IPS-18c (cell line): ENCODE data around the gene RNU1-4.
"Not testable (repeated sequence)": the region's sequence is repeated elsewhere in the genome, so short reads cannot be mapped to it uniquely, and the experiment has no call there.

Source experiments
- H3K4me3 ChIP-seq: 2 replicates; pipeline ENCODE4 v1.7.0; 2013; ENCODE audit warnings: low read depth, mild to moderate bottlenecking, low read length, moderate library complexity; ENCODE audit not compliant: insufficient read depth
- H3K9me3 ChIP-seq: one replicate; pipeline ENCODE4 v1.6.1; 2013; ENCODE audit warnings: mild to moderate bottlenecking, low read length, moderate library complexity; ENCODE audit not compliant: control insufficient read depth, insufficient read depth

Gene RNU1-4

GRCh38 chr1:16706302-16706701 is 34.0 kb upstream of the RNU1-4 start:
- H3K9me3 ChIP-seq, H3K4me3 ChIP-seq: not testable (repeated sequence)

- H3K4me3 ChIP-seq: peak overlapping the region; percentile 24; the same call in 1 of the 2 replicates
- not testable (repeated sequence) for H3K9me3 ChIP-seq
These were observed 32.9 kb upstream of the RNU1-4 start for GRCh38 chr1:16707130-16708093.

DNA sequence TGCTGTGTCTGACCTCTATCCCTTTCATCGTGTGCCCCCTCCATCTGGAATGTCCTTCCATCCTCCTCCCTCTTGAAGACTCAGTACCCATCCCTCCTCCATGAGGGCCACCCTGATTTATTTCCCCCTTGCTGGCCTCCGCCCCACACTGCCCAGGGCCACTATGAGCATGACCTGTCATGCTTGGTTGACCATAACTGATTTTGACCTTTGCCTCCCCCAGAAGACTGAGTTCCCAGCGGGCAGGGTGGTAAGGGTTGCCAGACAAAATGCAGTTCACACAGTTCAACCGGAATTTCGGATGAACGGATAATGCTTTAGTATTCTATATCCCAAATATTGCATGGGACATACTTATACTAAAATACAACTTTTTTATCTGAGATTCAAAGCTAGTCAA is 31.6 kb upstream of the RNU1-4 start:
- H3K9me3 ChIP-seq, H3K4me3 ChIP-seq: not testable (repeated sequence)

- H3K4me3 ChIP-seq, H3K9me3 ChIP-seq: not testable (repeated sequence)
These were observed 30.6 kb upstream of the RNU1-4 start for GRCh38 chr1:16709659-16710087.

- H3K9me3 ChIP-seq, H3K4me3 ChIP-seq: not testable (repeated sequence)
These were observed 29.7 kb upstream of the RNU1-4 start for GRCh38 chr1:16710618-16711017.

GRCh38 chr1:16712131-16712530 is 28.2 kb upstream of the RNU1-4 start:
- not testable (repeated sequence) for H3K9me3 ChIP-seq, H3K4me3 ChIP-seq

- not testable (repeated sequence) for H3K9me3 ChIP-seq, H3K4me3 ChIP-seq
These were observed 27.7 kb upstream of the RNU1-4 start for GRCh38 chr1:16712582-16712981.

DNA sequence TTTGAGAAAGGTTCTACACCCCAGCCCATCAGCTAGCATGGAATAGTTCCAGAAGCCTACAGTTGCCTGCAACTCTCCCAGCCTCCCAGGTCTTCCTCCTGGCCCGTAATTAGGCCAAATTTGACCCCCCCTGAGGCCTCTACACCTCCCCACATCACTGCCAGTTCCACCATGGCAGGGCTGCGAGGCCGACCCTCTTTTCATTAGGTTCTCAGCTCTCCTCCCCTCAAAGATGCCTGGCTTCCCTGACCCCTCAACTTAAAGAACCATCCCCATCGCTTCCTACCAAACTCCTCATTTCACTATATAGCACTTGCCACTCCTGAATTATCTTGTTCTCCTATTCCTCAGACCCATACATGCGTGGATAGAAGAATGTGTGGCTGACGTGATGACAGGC is 27.3 kb upstream of the RNU1-4 start:
- H3K9me3 ChIP-seq, H3K4me3 ChIP-seq: not testable (repeated sequence)

GRCh38 chr1:16713480-16713879 is 26.8 kb upstream of the RNU1-4 start:
- not testable (repeated sequence) for H3K4me3 ChIP-seq, H3K9me3 ChIP-seq

GRCh38 chr1:16716691-16717335 is 23.5 kb upstream of the RNU1-4 start:
- Histone ChIP-seq H3K4me3 (no peak overlapping the region), H3K9me3 (no peaks in the 10 kb centered on the region)

- H3K4me3 ChIP-seq: no peak overlapping the region
- H3K9me3 ChIP-seq: no peaks in the 10 kb centered on the region
These were observed 22.8 kb upstream of the RNU1-4 start for GRCh38 chr1:16717336-16718098.

DNA sequence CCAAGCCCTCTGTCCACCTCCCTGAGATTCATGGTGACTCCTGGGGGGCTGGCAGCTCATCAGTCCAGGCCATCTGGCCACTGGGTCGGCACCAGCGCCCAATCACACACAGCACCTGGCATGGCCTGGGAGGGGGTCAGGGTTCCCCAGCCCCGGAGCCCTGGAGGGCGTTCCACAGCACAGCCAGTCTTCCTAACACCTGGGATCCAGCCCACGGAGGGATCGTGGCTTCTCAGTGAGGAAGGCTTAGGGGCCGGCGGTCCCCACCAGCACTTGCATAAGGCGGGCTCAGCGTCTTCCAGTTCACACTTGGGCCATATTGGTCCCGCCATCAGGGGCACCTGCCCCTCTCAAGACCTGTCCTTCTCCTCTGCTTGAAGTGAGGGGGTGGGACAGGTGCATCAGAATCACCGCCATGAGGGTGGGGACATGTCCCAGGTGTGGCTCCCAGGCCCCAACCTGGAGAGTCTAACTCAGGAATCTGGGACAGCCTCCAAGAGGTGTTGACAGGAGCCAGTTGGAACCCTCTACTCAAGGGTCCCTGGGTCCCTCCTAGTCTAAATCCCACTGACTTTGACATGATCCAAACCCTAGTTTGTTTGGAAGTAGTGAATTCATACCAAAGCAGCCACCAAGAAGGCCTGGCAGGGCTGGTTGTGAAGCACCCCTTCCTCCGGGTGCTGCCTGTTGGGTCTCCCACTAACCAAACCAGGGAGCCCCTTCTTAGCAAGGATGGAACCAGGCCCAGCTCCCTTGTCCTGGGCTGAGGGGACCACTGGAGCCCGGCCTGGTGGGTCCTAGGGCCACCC is 22.0 kb upstream of the RNU1-4 start:
- H3K9me3 ChIP-seq, H3K4me3 ChIP-seq: not testable (repeated sequence)

- Histone ChIP-seq H3K9me3 (no peaks in the 10 kb centered on the region), H3K4me3 (no peak overlapping the region)
These were observed 21.3 kb upstream of the RNU1-4 start for GRCh38 chr1:16718908-16719533.

DNA sequence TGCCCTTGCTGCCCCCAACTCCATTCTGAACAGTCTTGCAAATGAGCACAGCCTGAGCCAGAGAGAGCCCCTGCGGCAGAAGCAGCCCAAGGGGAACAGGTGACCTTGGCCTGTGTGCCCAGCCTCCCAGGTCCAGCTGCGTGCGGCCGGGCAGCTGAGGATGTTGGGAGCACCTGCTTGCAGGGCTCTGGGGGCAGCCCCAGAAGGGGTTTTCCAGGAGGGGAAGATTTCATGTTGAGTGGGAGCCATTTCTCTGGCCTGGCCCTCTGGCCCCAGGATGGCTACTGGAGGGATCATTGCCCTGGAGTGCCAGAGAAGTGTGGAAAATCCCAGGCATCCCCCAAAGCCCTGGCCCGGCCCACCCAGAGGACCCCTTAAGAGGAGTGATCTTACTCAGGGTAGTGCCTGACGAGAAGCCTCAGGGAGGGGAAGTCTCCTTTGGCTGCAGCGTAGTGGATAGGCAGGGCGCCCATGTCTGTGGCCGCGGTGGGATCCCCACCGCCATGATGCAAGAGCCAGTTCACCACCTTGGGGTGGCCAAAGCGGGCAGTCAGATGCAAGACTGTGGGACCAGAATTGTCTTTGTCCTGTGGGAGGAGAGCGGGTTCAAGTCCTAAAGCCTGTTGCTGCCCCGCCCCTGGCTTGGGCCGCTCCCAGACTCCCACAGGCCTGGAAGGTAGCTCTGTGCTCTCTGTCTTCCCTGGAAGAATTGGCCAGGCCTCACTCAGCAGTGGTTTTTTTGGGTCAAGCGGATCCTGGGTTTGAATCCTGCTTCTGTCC is 20.6 kb upstream of the RNU1-4 start:
- Histone ChIP-seq H3K9me3 (no peaks in the 10 kb centered on the region), H3K4me3 (no peak overlapping the region)

- no peak overlapping the region for H3K4me3 ChIP-seq
These were observed 19.7 kb upstream of the RNU1-4 start for GRCh38 chr1:16720351-16721223.

More at GRCh38 chr1:16720351-16721223, 19.7 kb upstream of the RNU1-4 start:
- no peaks in the 10 kb centered on the region for H3K9me3 ChIP-seq
